Adipose tissue (tissue), 3 donors: ENCODE data around the gene CREB3L1. TPM values are rescaled to one million over a fixed set of nuclear protein-coding genes. Genes with fewer than 3 reads are reported as not detected.

Experiments
- H3K27ac ChIP-seq: one replicate; pipeline ENCODE4 v1.5.1; 2013; ENCODE audit warnings: low read depth, low read length
- WGBS, 3 donors: extraction: QIAGEN DNeasy Blood & Tissue Kit; methylation state at CpG; one replicate each; pipeline ENCODE4 v1.1.7; 2013; 5-methylcytosine and 5-hydroxymethylcytosine counted together
- polyA plus RNA-seq, 3 donors: library from polyadenylated mRNA; stranded (reverse); fragments of 200-250 nt; gene quantifications; one replicate each; pipeline ENCODE4 v1.2.3, GENCODE V29; 2013
- donor health status: healthy with polysubstance abuse.
- donor health status: Bipolar disorder and iron deficiency.
- donor health status: healthy.

CREB3L1 gene
- polyA plus RNA-seq, 3 donors: 5.8 to 29.8 (median 11.7) TPM

GRCh38 chr11:46333394-46333947 is 56.0 kb downstream of the CREB3L1 start:
- WGBS, 3 donors: 14 to 35% (median 16%) methylated on average over 25 of the region's 25 CpGs
- H3K27ac ChIP-seq: no peak overlapping the region

- 88 to 93% (median 91%) methylated on average over 3 of the region's 3 CpGs for WGBS, 3 donors
- H3K27ac ChIP-seq: no peak overlapping the region
Measured at GRCh38 chr11:46334211-46334610, 56.7 kb downstream of the CREB3L1 start.

GRCh38 chr11:46335271-46335670 is 57.8 kb downstream of the CREB3L1 start:
- H3K27ac ChIP-seq: no peak overlapping the region
- WGBS, 3 donors: 82 to 94% (median 94%) methylated on average over 6 of the region's 6 CpGs

GRCh38 chr11:46335890-46336562 is 58.6 kb downstream of the CREB3L1 start:
- WGBS, 3 donors: 86 to 92% (median 89%) methylated on average over 11 of the region's 11 CpGs
- H3K27ac ChIP-seq: no peak overlapping the region

- 66 to 94% (median 70%) methylated on average over 12 of the region's 12 CpGs for WGBS, 3 donors
- H3K27ac ChIP-seq: no peak overlapping the region
Measured at GRCh38 chr11:46336563-46337180, 59.2 kb downstream of the CREB3L1 start.

GRCh38 chr11:46337626-46338345 is 60.3 kb downstream of the CREB3L1 start:
- no peak overlapping the region for H3K27ac ChIP-seq
- 83 to 92% (median 91%) methylated on average over 13 of the region's 13 CpGs for WGBS, 3 donors

- H3K27ac ChIP-seq: no peak overlapping the region
Measured at GRCh38 chr11:46338636-46338987, 61.1 kb downstream of the CREB3L1 start.

GRCh38 chr11:46338988-46339666 is 61.7 kb downstream of the CREB3L1 start:
- WGBS, 3 donors: 20 to 28% (median 25%) methylated on average over 14 to 16 of the region's 16 CpGs
- no peak overlapping the region for H3K27ac ChIP-seq

More at GRCh38 chr11:46338636-46338987, 61.1 kb downstream of the CREB3L1 start:
- 24 to 29% (median 25%) methylated on average over 9 of the region's 9 CpGs for WGBS, 3 donors

GRCh38 chr11:46339816-46340215 is 62.4 kb downstream of the CREB3L1 start:
- WGBS, 3 donors: 59 to 88% (median 63%) methylated on average over 2 of the region's 2 CpGs
- no peak overlapping the region for H3K27ac ChIP-seq

GRCh38 chr11:46341454-46341853 is 64.0 kb downstream of the CREB3L1 start:
- H3K27ac ChIP-seq: no peak overlapping the region
- 92 to 96% (median 92%) methylated on average over 3 of the region's 3 CpGs for WGBS, 3 donors

- H3K27ac ChIP-seq: no peak overlapping the region
- 25 to 68% (median 29%) methylated on average over 5 of the region's 5 CpGs for WGBS, 3 donors
Measured at GRCh38 chr11:46342239-46342638, 64.8 kb downstream of the CREB3L1 start.

- no peak overlapping the region for H3K27ac ChIP-seq
- WGBS, 3 donors: 62 to 69% (median 67%) methylated on average over 3 of the region's 3 CpGs
Measured at GRCh38 chr11:46343520-46343919, 66.1 kb downstream of the CREB3L1 start.

- 42 to 62% (median 45%) methylated on average over 20 of the region's 20 CpGs for WGBS, 3 donors
- H3K27ac ChIP-seq: no peak overlapping the region
Measured at GRCh38 chr11:46345131-46345597, 67.7 kb downstream of the CREB3L1 start.

GRCh38 chr11:46345881-46346484 is 68.5 kb downstream of the CREB3L1 start:
- 46 to 79% (median 57%) methylated on average over 10 of the region's 10 CpGs for WGBS, 3 donors

GRCh38 chr11:46346886-46347636 is 69.6 kb downstream of the CREB3L1 start, which contains the start of gene DGKZ:
DGKZ (plus strand) TSS chr11:46347463; CDS start chr11:46347660, 197 bp downstream.
- no peak within 1 kb of the TSS for H3K27ac ChIP-seq
- 7 to 12% (median 7%) methylated on average over 39 to 80 of the region's 80 CpGs for WGBS, 3 donors

More at GRCh38 chr11:46345881-46346484, 68.5 kb downstream of the CREB3L1 start:
- H3K27ac ChIP-seq: no peak overlapping the region

- H3K27ac ChIP-seq: no peak overlapping the region
- whole genome bisulfite sequencing, 3 donors: 1 to 26% (median 18%) methylated on average over 33 to 63 of the region's 63 CpGs
Measured at GRCh38 chr11:46347637-46348311, 70.3 kb downstream of the CREB3L1 start.
